KMS-11 (cell line): ENCODE data around the gene C16orf96.
A peak's percentile ranks its signal among the peaks of the same experiment; 100 is the strongest.

ENCODE experiments used
- H2AFZ ChIP-seq: fragments of 200-600 bp; sonication (generic); 2 replicates; pipeline ENCODE4 v1.6.1; 2016; ENCODE audit warnings: antibody characterized with exemption, mixed run types, low read depth
- H3K27ac ChIP-seq: fragments of 200-600 bp; sonication (generic); 2 replicates; pipeline ENCODE4 v1.6.1; 2016; ENCODE audit warnings: mild to moderate bottlenecking, mixed run types
- H3K27me3 ChIP-seq: fragments of 200-600 bp; sonication (generic); 2 replicates; pipeline ENCODE4 v1.6.1; 2017; ENCODE audit warnings: mild to moderate bottlenecking, low read depth, mixed run types, moderate library complexity; ENCODE audit not compliant: insufficient read depth
- H3K36me3 ChIP-seq: fragments of 200-600 bp; sonication (generic); 2 replicates; pipeline ENCODE4 v1.6.1; 2017; ENCODE audit warnings: mild to moderate bottlenecking, mixed run types; ENCODE audit not compliant: insufficient read depth
- H3K4me1 ChIP-seq: fragments of 200-600 bp; sonication (generic); 2 replicates; pipeline ENCODE4 v1.6.1; 2016; ENCODE audit warnings: mild to moderate bottlenecking, low read depth, mixed run types; ENCODE audit not compliant: poor library complexity, severe bottlenecking
- H3K4me2 ChIP-seq: fragments of 200-600 bp; sonication (generic); 2 replicates; pipeline ENCODE4 v1.7.0; 2016; ENCODE audit warnings: mild to moderate bottlenecking, mixed run types
- H3K4me3 ChIP-seq: fragments of 200-600 bp; sonication (generic); IDR thresholded peaks from 2 replicates; pipeline ENCODE4 v1.6.1; 2017; ENCODE audit warnings: low read depth, low read length, mixed read lengths; ENCODE audit not compliant: insufficient read depth
- H3K79me2 ChIP-seq: fragments of 200-600 bp; sonication (generic); 2 replicates; pipeline ENCODE4 v1.6.1; 2016; ENCODE audit warnings: low read depth, mixed run types; ENCODE audit not compliant: insufficient read depth
- H3K9ac ChIP-seq: fragments of 200-600 bp; sonication (generic); 2 replicates; pipeline ENCODE4 v1.6.1; 2016; ENCODE audit warnings: mild to moderate bottlenecking, mixed run types
- H4K20me1 ChIP-seq: fragments of 200-600 bp; sonication (generic); 2 replicates; pipeline ENCODE4 v1.6.1; 2016; ENCODE audit warnings: mild to moderate bottlenecking, mixed run types; ENCODE audit not compliant: insufficient read depth
- CTCF ChIP-seq: fragments of 200-600 bp; sonication (generic); conservative IDR thresholded peaks from 2 replicates; pipeline ENCODE4 v1.6.1; 2017; ENCODE audit warnings: low read depth, mild to moderate bottlenecking, antibody characterized with exemption, low read length, moderate library complexity, mixed read lengths

Gene C16orf96

GRCh38 chr16:4512473-4512872, 43.7 kb upstream of the C16orf96 start:
- H2AFZ ChIP-seq: no peak overlapping the region
- peaks cover 33% of the 10 kb centered on the region for H3K4me1 ChIP-seq
- no peak overlapping the region for H3K4me2 ChIP-seq
- no peaks in the 10 kb centered on the region for H3K27me3 ChIP-seq
- H3K4me3 ChIP-seq: no peak overlapping the region
- no peak overlapping the region for H3K27ac ChIP-seq
- H3K9ac ChIP-seq: no peak overlapping the region
- TF ChIP-seq CTCF: no peak
- no peaks in the 10 kb centered on the region for H3K36me3 ChIP-seq
- H3K79me2 ChIP-seq: peaks cover 18% of the 10 kb centered on the region; the same call in 1 of the 2 replicates
- H4K20me1 ChIP-seq: no peaks in the 10 kb centered on the region

- Histone ChIP-seq H3K4me1 (peaks cover 41% of the 10 kb centered on the region), H3K9ac (no peak overlapping the region), H3K79me2 (peaks cover 25% of the 10 kb centered on the region; the same call in 1 of the 2 replicates), H3K4me2 (no peak overlapping the region), H3K36me3 (no peaks in the 10 kb centered on the region), H3K27me3 (no peaks in the 10 kb centered on the region), H4K20me1 (no peaks in the 10 kb centered on the region), H2AFZ (no peak overlapping the region), H3K27ac (no peak overlapping the region), H3K4me3 (no peak overlapping the region)
- no peak for TF ChIP-seq CTCF
Observed at GRCh38 chr16:4513086-4513860, 42.9 kb upstream of the C16orf96 start.

GRCh38 chr16:4513881-4514280, 42.3 kb upstream of the C16orf96 start:
- Histone ChIP-seq H3K4me2 (no peak overlapping the region), H3K9ac (no peak overlapping the region), H2AFZ (no peak overlapping the region), H4K20me1 (no peaks in the 10 kb centered on the region), H3K27me3 (no peaks in the 10 kb centered on the region), H3K27ac (no peak overlapping the region; the same call in 1 of the 2 replicates), H3K36me3 (no peaks in the 10 kb centered on the region), H3K4me3 (no peak overlapping the region), H3K79me2 (peaks cover 30% of the 10 kb centered on the region; the same call in 1 of the 2 replicates), H3K4me1 (peaks cover 46% of the 10 kb centered on the region)
- no peak for TF ChIP-seq CTCF

- peak overlapping the region; percentile 81 for H3K4me2 ChIP-seq
- H3K27ac ChIP-seq: peak overlapping the region; percentile 71
- H3K36me3 ChIP-seq: no peaks in the 10 kb centered on the region
- no peaks in the 10 kb centered on the region for H3K27me3 ChIP-seq
- H3K79me2 ChIP-seq: peaks cover 30% of the 10 kb centered on the region; the same call in 1 of the 2 replicates
- H2AFZ ChIP-seq: no peak overlapping the region
- H3K4me3 ChIP-seq: no peak overlapping the region
- peak overlapping the region; percentile 33; the same call in 1 of the 2 replicates for H3K9ac ChIP-seq
- H4K20me1 ChIP-seq: no peaks in the 10 kb centered on the region
- H3K4me1 ChIP-seq: peaks cover 46% of the 10 kb centered on the region
- TF ChIP-seq CTCF: no peak
Observed at GRCh38 chr16:4514606-4515005, 41.5 kb upstream of the C16orf96 start.
